C4-2B (cell line): ENCODE data around the gene HNRNPAB.

ENCODE experiments used
- CTCF ChIP-seq: fragments of 450-650 bp; conservative IDR thresholded peaks from 2 replicates; pipeline ENCODE4 v1.5.1; 2017; ENCODE audit warnings: mild to moderate bottlenecking
- ZFX ChIP-seq: fragments of 450-650 bp; IDR thresholded peaks from 2 replicates; pipeline ENCODE4 v1.6.1; 2017

- TF ChIP-seq CTCF: no peak
- TF ChIP-seq ZFX: no peak
Observed at GRCh38 chr5:178214160-178214803, 9.9 kb downstream of the HNRNPAB start.
